ENCODE measurements around the gene PRDM7.

GRCh38 chr16:90070440-90070839 is 6.7 kb downstream of the PRDM7 start:
- no peak for TF ChIP-seq POLR2A (IDR thresholded peaks at IDR 0.05; ENCODE audit: low read length)
- no peak for TF ChIP-seq CBX8 (IDR thresholded peaks at IDR 0.05)
- TF ChIP-seq CTCF (IDR thresholded peaks at IDR 0.05): no peak
- no peak for TF ChIP-seq SMC3 (IDR thresholded peaks at IDR 0.05)
- no peak for TF ChIP-seq ZNF302 (CRISPR knock-in tag; IDR thresholded peaks at IDR 0.05)
- TF ChIP-seq NR3C1 (IDR thresholded peaks at IDR 0.05): no peak
- TF ChIP-seq RAD21 (conservative IDR thresholded peaks at IDR 0.05 in 1 of 2, IDR thresholded peaks at IDR 0.05 in 1 of 2): no peak
- no peak for TF ChIP-seq JUN (IDR thresholded peaks at IDR 0.05)
- TF ChIP-seq HOXA7 (CRISPR knock-in tag; IDR thresholded peaks at IDR 0.05): no peak
- no peak for TF ChIP-seq KDM1A (IDR thresholded peaks at IDR 0.05; ENCODE audit: low read depth)
- no peak for TF ChIP-seq USF2 (IDR thresholded peaks at IDR 0.05)
- TF ChIP-seq REST (IDR thresholded peaks at IDR 0.05): no peak
- TF ChIP-seq SREBF2 (IDR thresholded peaks at IDR 0.05): no peak
